ENCODE data around the gene LRTM1. TPM values are rescaled to one million over a fixed set of nuclear protein-coding genes. Genes with fewer than 3 reads are reported as not detected.
A peak's percentile ranks its signal among the peaks of the same experiment; 100 is the strongest.

LRTM1 gene
- total RNA-seq, 4 donors from 2014 or later: not detected

GRCh38 chr3:54873059-54874010 is 54.5 kb downstream of the LRTM1 start:
- H3K9me3 ChIP-seq: no peaks in the 10 kb centered on the region
- peaks cover 0 to 33% (median 5%) of the 10 kb centered on the region in 3 donors for H3K4me1 ChIP-seq
- DNase-seq: no peak
- 70 to 78% methylated on average over 8 of the region's 8 CpGs for WGBS, 2 donors
- H3K4me3 ChIP-seq: no peak overlapping the region
- intact Hi-C loops (cut with DNase I): no loop called here
- no peak for TF ChIP-seq CTCF (IDR thresholded peaks at IDR 0.05)
- no peak for TF ChIP-seq POLR2A (IDR thresholded peaks at IDR 0.05)
- H3K27me3 ChIP-seq: no peaks in the 10 kb centered on the region
- H3K27ac ChIP-seq: no peak overlapping the region
- no peaks in the 10 kb centered on the region for H3K36me3 ChIP-seq

- TF ChIP-seq POLR2A (IDR thresholded peaks at IDR 0.05) (no peak), CTCF (IDR thresholded peaks at IDR 0.05) (no peak)
- DNase-seq: no peak
Measured at GRCh38 chr3:54871867-54872266, 56.0 kb downstream of the LRTM1 start.

GRCh38 chr3:54870423-54870822 is 57.4 kb downstream of the LRTM1 start:
- no peak for DNase-seq
- WGBS, 2 donors: 33 to 40% methylated on average over 7 of the region's 7 CpGs
- intact Hi-C loops (cut with DNase I): no loop called here
- Histone ChIP-seq H3K27ac (no peak overlapping the region), H3K4me1 (peaks cover 0 to 33% (median 5%) of the 10 kb centered on the region in 3 donors), H3K36me3 (no peaks in the 10 kb centered on the region), H3K27me3 (no peaks in the 10 kb centered on the region), H3K9me3 (no peaks in the 10 kb centered on the region), H3K4me3 (no peak overlapping the region)
- no peak for TF ChIP-seq POLR2A (IDR thresholded peaks at IDR 0.05)
- TF ChIP-seq CTCF (IDR thresholded peaks at IDR 0.05): peak in 5 of 6 experiments; percentile 12 to 48 (median 32)

More at GRCh38 chr3:54871867-54872266, 56.0 kb downstream of the LRTM1 start:
- WGBS, 2 donors: 47 to 57% methylated on average over 4 of the region's 4 CpGs
- no peaks in the 10 kb centered on the region for H3K27me3 ChIP-seq
- peaks cover 0 to 33% (median 5%) of the 10 kb centered on the region in 3 donors for H3K4me1 ChIP-seq
- no peak overlapping the region for H3K27ac ChIP-seq
- no peak overlapping the region for H3K4me3 ChIP-seq
- intact Hi-C loops (cut with DNase I): no loop called here
- no peaks in the 10 kb centered on the region for H3K36me3 ChIP-seq
- no peaks in the 10 kb centered on the region for H3K9me3 ChIP-seq
